Esophagus squamous epithelium (tissue), 4 donors: Measurements from ENCODE around the gene KRT12.

Experiments used
- CTCF ChIP-seq, 6 experiments: fragments of 450-650 bp in 4 of 6; fragments of 200-600 bp in 2 of 6; sonication (generic) in 2 of 6; IDR thresholded peaks; one replicate each; pipeline ENCODE4 v1.5.1; 2016 to 2019; ENCODE audit warnings: antibody characterized with exemption in 6 of 6, mild to moderate bottlenecking in 4 of 6, moderate library complexity in 4 of 6
- POLR2A ChIP-seq, 4 donors: fragments of 450-650 bp; IDR thresholded peaks; one replicate each; pipeline ENCODE4 v1.6.1; 2017; ENCODE audit warnings: antibody characterized with exemption in 4 of 4, mild to moderate bottlenecking in 4 of 4, moderate library complexity in 3 of 4

GRCh38 chr17:40862985-40863733, 3.9 kb downstream of the KRT12 start:
- TF ChIP-seq POLR2A (IDR thresholded peaks at IDR 0.05): no peak
- TF ChIP-seq CTCF (IDR thresholded peaks at IDR 0.05): no peak
